ENCODE results near the gene HBS1L.

The HBS1L gene

DNA sequence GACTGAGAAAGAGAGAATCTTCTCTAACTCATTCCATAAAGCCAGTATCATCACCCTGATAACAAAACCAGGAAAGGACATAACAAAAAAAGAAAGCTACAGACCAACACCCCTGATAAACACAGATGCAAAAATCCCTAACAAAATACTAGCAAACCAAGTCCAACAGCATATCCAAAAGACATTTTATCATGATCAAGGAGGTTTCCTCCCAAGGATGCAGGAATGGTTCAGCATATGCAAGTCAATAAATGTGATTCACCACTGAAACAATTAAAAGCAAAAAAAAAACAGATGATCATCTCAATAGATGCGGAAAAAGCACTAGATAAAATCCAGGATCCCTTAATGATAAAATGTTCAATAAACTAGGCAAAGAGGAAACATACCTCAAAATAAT lies 80.3 kb downstream of the HBS1L start:
- H3K4me3 ChIP-seq (ENCODE audit: low read depth, low read length), result no peak overlapping the region
- TF ChIP-seq, protein P1, sequence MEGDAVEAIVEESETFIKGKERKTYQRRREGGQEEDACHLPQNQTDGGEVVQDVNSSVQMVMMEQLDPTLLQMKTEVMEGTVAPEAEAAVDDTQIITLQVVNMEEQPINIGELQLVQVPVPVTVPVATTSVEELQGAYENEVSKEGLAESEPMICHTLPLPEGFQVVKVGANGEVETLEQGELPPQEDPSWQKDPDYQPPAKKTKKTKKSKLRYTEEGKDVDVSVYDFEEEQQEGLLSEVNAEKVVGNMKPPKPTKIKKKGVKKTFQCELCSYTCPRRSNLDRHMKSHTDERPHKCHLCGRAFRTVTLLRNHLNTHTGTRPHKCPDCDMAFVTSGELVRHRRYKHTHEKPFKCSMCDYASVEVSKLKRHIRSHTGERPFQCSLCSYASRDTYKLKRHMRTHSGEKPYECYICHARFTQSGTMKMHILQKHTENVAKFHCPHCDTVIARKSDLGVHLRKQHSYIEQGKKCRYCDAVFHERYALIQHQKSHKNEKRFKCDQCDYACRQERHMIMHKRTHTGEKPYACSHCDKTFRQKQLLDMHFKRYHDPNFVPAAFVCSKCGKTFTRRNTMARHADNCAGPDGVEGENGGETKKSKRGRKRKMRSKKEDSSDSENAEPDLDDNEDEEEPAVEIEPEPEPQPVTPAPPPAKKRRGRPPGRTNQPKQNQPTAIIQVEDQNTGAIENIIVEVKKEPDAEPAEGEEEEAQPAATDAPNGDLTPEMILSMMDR (IDR thresholded peaks at IDR 0.05; ENCODE audit: control insufficient read depth, extremely low read depth, insufficient read depth), result no peak

DNA sequence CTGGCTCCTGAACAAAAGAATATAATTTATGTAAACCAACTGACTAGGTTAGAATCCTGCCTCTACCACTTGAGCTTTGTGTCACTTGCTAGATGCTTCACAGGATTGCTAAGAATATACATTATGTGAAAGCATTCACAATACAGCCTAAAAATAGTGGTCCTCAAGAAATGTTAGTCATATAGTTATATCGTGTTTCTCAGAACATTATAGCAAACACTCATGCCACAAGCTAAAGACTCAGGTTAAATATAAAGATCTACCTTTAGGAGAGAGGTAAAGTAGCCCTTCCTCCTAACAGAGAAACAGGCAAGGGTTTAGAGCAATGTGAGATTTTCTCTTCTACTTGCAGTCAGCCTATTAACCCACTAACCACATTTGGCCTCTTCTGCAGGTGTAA lies 86.9 kb downstream of the HBS1L start:
- TF ChIP-seq, protein P1 (IDR thresholded peaks at IDR 0.05; ENCODE audit: control insufficient read depth, extremely low read depth, insufficient read depth), result no peak
- DNase-seq (ENCODE audit: low read depth), result no peak

More for the DNA sequence above, 80.3 kb downstream of the HBS1L start:
- DNase-seq (ENCODE audit: low read depth), result no peak

DNA sequence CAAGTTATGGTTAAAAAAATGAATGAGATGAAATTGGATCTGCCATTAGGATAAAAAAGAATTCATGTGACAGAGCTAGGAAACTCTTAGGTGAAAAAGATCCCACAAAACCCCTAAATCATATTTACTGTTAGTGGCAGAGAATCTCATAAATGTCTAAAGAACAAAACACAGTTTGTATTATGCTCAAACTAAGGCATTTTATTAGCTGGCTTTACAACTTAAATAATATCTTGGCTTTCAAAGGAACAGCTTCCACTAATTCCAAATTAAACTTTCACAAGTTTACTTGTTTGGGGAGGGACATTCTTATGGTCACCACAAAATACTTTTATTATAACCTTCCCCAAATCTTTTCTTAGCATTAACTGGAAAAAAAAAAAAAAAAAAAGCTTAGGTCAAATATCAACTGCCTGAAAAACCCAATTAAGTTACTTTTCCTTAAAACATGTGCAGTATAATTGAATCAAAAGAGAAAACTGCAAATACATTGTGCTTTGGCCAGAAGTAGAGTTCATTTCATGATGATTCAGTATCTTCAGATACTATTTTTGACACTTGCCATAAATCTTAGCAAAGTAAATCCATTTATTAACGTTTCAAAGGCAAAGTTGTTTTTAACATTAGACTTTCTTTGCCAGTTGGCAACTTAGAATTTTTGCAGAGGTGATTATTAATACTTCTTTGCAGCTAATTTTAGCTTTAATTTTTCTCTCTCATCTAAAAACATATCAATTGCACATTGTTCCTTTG lies 90.0 kb downstream of the HBS1L start:
- no peak for DNase-seq (ENCODE audit: low read depth)
- TF ChIP-seq, protein P1 (IDR thresholded peaks at IDR 0.05; ENCODE audit: control insufficient read depth, extremely low read depth, insufficient read depth), result no peak
- H3K4me3 ChIP-seq (ENCODE audit: low read depth, low read length), result no peak overlapping the region

More for the DNA sequence above, 86.9 kb downstream of the HBS1L start:
- H3K4me3 ChIP-seq (ENCODE audit: low read depth, low read length), result no peak overlapping the region

DNA sequence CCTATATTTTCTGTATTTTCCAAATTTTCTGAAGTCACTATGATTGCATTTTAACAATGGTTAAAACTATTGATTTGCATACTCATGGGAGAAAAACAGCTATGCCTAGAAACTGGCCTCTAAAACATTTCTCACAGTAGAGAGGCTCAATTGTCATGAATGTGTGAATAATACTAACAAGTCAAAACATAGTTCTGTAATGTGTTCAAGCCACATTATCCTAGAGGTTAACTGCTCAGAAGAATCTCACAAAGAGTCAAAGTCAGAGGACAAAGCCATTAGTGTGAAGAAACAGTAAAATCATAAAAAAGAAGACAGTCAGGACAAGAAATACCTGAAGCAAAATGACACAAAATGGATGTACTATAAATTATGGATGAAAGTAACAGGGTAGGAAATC lies 92.2 kb downstream of the HBS1L start:
- TF ChIP-seq, protein P1 (IDR thresholded peaks at IDR 0.05; ENCODE audit: control insufficient read depth, extremely low read depth, insufficient read depth), result no peak
- DNase-seq (ENCODE audit: low read depth), result no peak
- H3K4me3 ChIP-seq (ENCODE audit: low read depth, low read length), result no peak overlapping the region

DNA sequence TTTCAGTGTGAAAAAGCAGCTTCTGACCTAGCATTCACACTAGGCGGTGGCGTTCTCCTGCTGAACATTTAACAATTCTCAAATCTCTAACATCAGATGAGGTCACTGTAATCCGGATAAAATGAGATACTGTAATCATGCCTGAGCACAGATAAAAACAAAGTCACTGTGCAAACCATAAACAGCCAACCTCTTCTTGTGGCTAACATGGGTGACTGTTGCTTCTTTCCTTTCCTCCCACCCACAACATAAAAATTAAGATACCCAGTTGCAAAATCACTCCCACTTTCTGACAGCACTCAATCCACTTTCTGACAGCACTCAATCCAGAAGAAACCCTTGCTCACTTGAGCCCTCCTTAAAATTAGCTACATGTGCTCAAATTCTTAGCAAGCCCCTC lies 93.3 kb downstream of the HBS1L start:
- DNase-seq (ENCODE audit: low read depth), result no peak
- TF ChIP-seq, protein P1 (IDR thresholded peaks at IDR 0.05; ENCODE audit: control insufficient read depth, extremely low read depth, insufficient read depth), result no peak
- no peak overlapping the region for H3K4me3 ChIP-seq (ENCODE audit: low read depth, low read length)

DNA sequence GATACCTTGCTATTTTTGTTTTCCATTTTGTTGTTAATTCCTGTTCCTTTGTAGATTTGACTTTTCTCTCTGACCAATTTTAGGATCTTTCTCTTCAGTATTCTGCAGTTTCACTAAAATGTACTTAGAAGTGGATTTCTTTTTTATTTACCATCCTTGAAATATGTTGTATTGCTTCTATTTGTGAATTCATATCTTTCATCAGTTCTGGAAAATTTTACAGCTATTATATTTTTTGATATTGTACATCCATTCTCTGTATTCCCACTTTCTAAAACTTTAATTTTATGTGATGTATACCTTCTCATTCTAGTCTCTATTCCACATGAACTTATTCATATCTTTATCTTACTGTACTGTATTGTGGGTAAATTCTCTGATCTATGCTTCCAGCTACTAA lies 95.0 kb downstream of the HBS1L start:
- DNase-seq (ENCODE audit: low read depth), result no peak
- TF ChIP-seq, protein P1 (IDR thresholded peaks at IDR 0.05; ENCODE audit: control insufficient read depth, extremely low read depth, insufficient read depth), result no peak
- H3K4me3 ChIP-seq (ENCODE audit: low read depth, low read length), result no peak overlapping the region

DNA sequence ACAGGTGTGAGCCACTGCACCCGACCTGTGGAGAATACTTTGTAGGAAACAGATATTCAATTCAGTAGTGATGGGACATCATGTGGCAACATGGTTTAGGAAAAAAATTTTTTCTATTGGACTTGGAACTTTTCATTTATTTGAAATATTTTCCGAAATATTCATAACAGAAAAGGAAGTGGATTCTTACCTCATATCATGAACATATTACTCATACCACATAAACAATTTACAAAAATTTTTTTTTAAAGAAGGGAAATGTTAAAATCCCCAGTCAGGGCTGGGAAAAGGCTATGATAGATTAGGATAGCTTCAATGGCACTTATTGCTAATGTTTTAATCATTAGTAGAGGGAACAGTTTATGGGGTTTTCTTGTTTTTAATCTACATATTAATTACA lies 97.9 kb downstream of the HBS1L start:
- DNase-seq (ENCODE audit: low read depth), result no peak
- TF ChIP-seq, protein P1 (IDR thresholded peaks at IDR 0.05; ENCODE audit: control insufficient read depth, extremely low read depth, insufficient read depth), result no peak

More for the DNA sequence above, 97.9 kb downstream of the HBS1L start:
- H3K4me3 ChIP-seq (ENCODE audit: low read depth, low read length), result no peak overlapping the region

All from LNCaP clone FGC (cell line).